ENCODE measurements around the gene LZTR1. TPM values are rescaled to one million over a fixed set of nuclear protein-coding genes. Genes with fewer than 3 reads are reported as not detected.

Gene LZTR1
- total and polyA plus RNA-seq, 3 experiments from 2014 or later = 17.1 to 78.7 (median 75.0) TPM

GRCh38 chr22:21018314-21018713, 36.2 kb downstream of the LZTR1 start:
- Histone ChIP-seq H3K4me1 (ENCODE audit: insufficient read depth, low read length) (peaks cover 18% of the 10 kb centered on the region), H3K27me3 (ENCODE audit: insufficient read depth, low read length, poor library complexity, severe bottlenecking) (no peaks in the 10 kb centered on the region), H3K36me3 (ENCODE audit: insufficient read depth, low read length) (no peaks in the 10 kb centered on the region), H3K9me3 (ENCODE audit: low read length) (no peaks in the 10 kb centered on the region), H3K27ac (ENCODE audit: low read depth, low read length) (no peak overlapping the region), H3K4me3 (ENCODE audit: low read length) (no peak overlapping the region)
- Mint-ChIP-seq H3K36me3 (no peaks in the 10 kb centered on the region), H3K27ac (no peak overlapping the region), H3K4me3 (no peak overlapping the region), H3K27me3 (peaks cover 0 to 2% of the 10 kb centered on the region in 2 donors), H3K9me3 (no peaks in the 10 kb centered on the region), H3K4me1 (peaks cover 23 to 31% (median 23%) of the 10 kb centered on the region in 3 donors)
- POLR2A ChIA-PET = no interaction called here
- CTCF ChIA-PET = no interaction called here
- DNase-seq = no peak

DNA sequence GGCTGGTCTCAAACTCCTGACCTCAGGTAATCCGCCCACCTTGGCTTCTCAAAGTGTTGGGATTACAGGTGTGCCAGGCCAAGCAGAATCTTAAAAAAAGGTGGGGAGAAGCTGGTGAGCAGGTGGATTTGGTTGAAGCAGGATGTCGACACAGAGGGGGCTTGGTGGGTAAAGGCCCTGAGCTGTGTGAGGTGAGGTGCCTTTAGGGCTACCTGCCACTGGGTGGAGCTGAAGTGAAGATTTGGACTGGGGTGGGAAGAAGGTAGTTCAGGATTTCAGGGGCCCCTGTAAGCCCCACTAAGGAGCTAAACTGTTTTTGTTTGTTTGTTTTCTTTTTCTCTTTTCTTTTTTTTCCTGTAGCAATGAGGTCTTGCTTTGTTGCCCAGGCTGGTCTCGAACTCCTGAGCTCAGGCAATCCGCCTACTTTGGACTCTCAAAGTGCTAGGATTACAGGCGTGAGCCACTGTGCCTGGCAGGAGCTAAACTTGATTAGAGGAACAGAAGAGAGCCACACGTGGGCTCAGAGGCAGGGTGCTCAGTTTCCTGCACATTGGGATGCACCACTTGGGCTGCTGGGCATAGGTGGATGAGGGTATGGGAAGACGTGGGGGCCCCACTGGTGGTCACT, 38.8 kb downstream of the LZTR1 start:
- Histone ChIP-seq H3K27ac (ENCODE audit: low read depth, low read length) (no peak overlapping the region), H3K27me3 (ENCODE audit: insufficient read depth, low read length, poor library complexity, severe bottlenecking) (no peaks in the 10 kb centered on the region), H3K36me3 (ENCODE audit: insufficient read depth, low read length) (no peaks in the 10 kb centered on the region), H3K4me1 (ENCODE audit: insufficient read depth, low read length) (peaks cover 13% of the 10 kb centered on the region), H3K4me3 (ENCODE audit: low read length) (no peak overlapping the region), H3K9me3 (ENCODE audit: low read length) (no peaks in the 10 kb centered on the region)
- Mint-ChIP-seq H3K27ac (peak overlapping the region in 2 of 8 donors; percentile 45 to 51), H3K4me1 (peaks cover 11 to 20% (median 15%) of the 10 kb centered on the region in 3 donors), H3K4me3 (no peak overlapping the region), H3K36me3 (no peaks in the 10 kb centered on the region), H3K9me3 (no peaks in the 10 kb centered on the region), H3K27me3 (peaks cover 0 to 2% of the 10 kb centered on the region in 2 donors)
- ChIA-PET CTCF (interaction anchor here (1.5 kb wide), 1 partner anchor 19 kb away, joined by 5 read pairs; the partner anchor contains the start of gene THAP7), POLR2A (no interaction called here)
- peak in 1 of 5 donors; percentile 35 for DNase-seq

GRCh38 chr22:21022507-21022906, 40.4 kb downstream of the LZTR1 start:
- H3K4me3 Mint-ChIP-seq = no peak overlapping the region
- H3K27me3 Mint-ChIP-seq = peaks cover 0 to 4% of the 10 kb centered on the region in 2 donors
- H3K9me3 Mint-ChIP-seq = no peaks in the 10 kb centered on the region
- DNase-seq = no peak
- peaks cover 8 to 14% (median 8%) of the 10 kb centered on the region in 3 donors for H3K4me1 Mint-ChIP-seq
- Histone ChIP-seq H3K36me3 (ENCODE audit: insufficient read depth, low read length) (no peaks in the 10 kb centered on the region), H3K27me3 (ENCODE audit: insufficient read depth, low read length, poor library complexity, severe bottlenecking) (no peaks in the 10 kb centered on the region), H3K4me1 (ENCODE audit: insufficient read depth, low read length) (peaks cover 12% of the 10 kb centered on the region), H3K9me3 (ENCODE audit: low read length) (no peaks in the 10 kb centered on the region), H3K27ac (ENCODE audit: low read depth, low read length) (no peak overlapping the region), H3K4me3 (ENCODE audit: low read length) (no peak overlapping the region)
- no peaks in the 10 kb centered on the region for H3K36me3 Mint-ChIP-seq
- CTCF ChIA-PET = no interaction called here
- POLR2A ChIA-PET = no interaction called here
- no peak overlapping the region for H3K27ac Mint-ChIP-seq

DNA sequence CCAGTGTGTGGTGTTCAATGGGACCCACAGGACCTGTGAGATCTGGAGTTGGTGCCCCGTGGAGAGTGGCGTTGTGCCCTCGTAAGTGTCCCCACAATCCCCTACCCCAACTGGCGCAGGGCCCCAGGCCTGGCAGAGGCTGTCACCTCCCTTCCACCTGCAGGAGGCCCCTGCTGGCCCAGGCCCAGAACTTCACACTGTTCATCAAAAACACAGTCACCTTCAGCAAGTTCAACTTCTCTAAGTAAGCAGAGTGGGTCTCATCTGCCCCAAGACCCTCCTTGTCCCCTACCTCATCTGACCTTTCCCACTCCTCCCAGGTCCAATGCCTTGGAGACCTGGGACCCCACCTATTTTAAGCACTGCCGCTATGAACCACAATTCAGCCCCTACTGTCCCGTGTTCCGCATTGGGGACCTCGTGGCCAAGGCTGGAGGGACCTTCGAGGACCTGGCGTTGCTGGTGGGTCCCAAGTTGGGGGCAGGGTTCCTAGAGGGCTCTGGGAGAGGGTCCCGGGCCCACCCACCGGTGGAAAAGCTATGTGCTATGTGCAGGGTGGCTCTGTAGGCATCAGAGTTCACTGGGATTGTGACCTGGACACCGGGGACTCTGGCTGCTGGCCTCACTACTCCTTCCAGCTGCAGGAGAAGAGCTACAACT, 41.0 kb downstream of the LZTR1 start:
- ChIA-PET POLR2A (no interaction called here), CTCF (no interaction called here)
- DNase-seq = no peak
- Mint-ChIP-seq H3K9me3 (no peaks in the 10 kb centered on the region), H3K4me1 (peaks cover 8 to 14% (median 8%) of the 10 kb centered on the region in 3 donors), H3K27me3 (peaks cover 0 to 4% of the 10 kb centered on the region in 2 donors), H3K4me3 (no peak overlapping the region), H3K36me3 (no peaks in the 10 kb centered on the region), H3K27ac (no peak overlapping the region)
- no peaks in the 10 kb centered on the region for H3K9me3 ChIP-seq (ENCODE audit: low read length)
- peaks cover 12% of the 10 kb centered on the region for H3K4me1 ChIP-seq (ENCODE audit: insufficient read depth, low read length)
- H3K27me3 ChIP-seq (ENCODE audit: insufficient read depth, low read length, poor library complexity, severe bottlenecking) = no peaks in the 10 kb centered on the region
- no peak overlapping the region for H3K4me3 ChIP-seq (ENCODE audit: low read length)
- H3K36me3 ChIP-seq (ENCODE audit: insufficient read depth, low read length) = no peaks in the 10 kb centered on the region
- no peak overlapping the region for H3K27ac ChIP-seq (ENCODE audit: low read depth, low read length)

GRCh38 chr22:21025266-21025665, 43.2 kb downstream of the LZTR1 start:
- Mint-ChIP-seq H3K36me3 (no peaks in the 10 kb centered on the region), H3K27ac (peak overlapping the region; percentile 2 to 83 (median 60)), H3K9me3 (no peaks in the 10 kb centered on the region), H3K4me3 (peak overlapping the region in 4 of 7 donors; percentile 22 to 55 (median 52)), H3K4me1 (peaks cover 8 to 16% (median 8%) of the 10 kb centered on the region in 3 donors), H3K27me3 (peaks cover 10 to 11% of the 10 kb centered on the region in 2 donors)
- Histone ChIP-seq H3K9me3 (ENCODE audit: low read length) (no peaks in the 10 kb centered on the region), H3K27ac (ENCODE audit: low read depth, low read length) (no peak overlapping the region), H3K4me1 (ENCODE audit: insufficient read depth, low read length) (peaks cover 12% of the 10 kb centered on the region), H3K27me3 (ENCODE audit: insufficient read depth, low read length, poor library complexity, severe bottlenecking) (peaks cover 2% of the 10 kb centered on the region), H3K36me3 (ENCODE audit: insufficient read depth, low read length) (no peaks in the 10 kb centered on the region), H3K4me3 (ENCODE audit: low read length) (no peak overlapping the region)
- ChIA-PET CTCF (no interaction called here), POLR2A (no interaction called here)
- peak in 2 of 5 donors; percentile 47 to 54 for DNase-seq

- H3K27me3 ChIP-seq (ENCODE audit: insufficient read depth, low read length, poor library complexity, severe bottlenecking) = peaks cover 5% of the 10 kb centered on the region
- Mint-ChIP-seq H3K36me3 (no peaks in the 10 kb centered on the region), H3K4me3 (peak overlapping the region in 1 of 7 donors; percentile 55), H3K27me3 (peaks cover 18 to 19% of the 10 kb centered on the region in 2 donors), H3K9me3 (no peaks in the 10 kb centered on the region), H3K27ac (peak overlapping the region in 5 of 8 donors; percentile 2 to 83 (median 51)), H3K4me1 (peaks cover 11 to 24% (median 12%) of the 10 kb centered on the region in 3 donors)
- no peaks in the 10 kb centered on the region for H3K9me3 ChIP-seq (ENCODE audit: low read length)
- no peak overlapping the region for H3K27ac ChIP-seq (ENCODE audit: low read depth, low read length)
- no peak overlapping the region for H3K4me3 ChIP-seq (ENCODE audit: low read length)
- POLR2A ChIA-PET = no interaction called here
- CTCF ChIA-PET = no interaction called here
- no peaks in the 10 kb centered on the region for H3K36me3 ChIP-seq (ENCODE audit: insufficient read depth, low read length)
- no peak for DNase-seq
- H3K4me1 ChIP-seq (ENCODE audit: insufficient read depth, low read length) = peaks cover 12% of the 10 kb centered on the region
Measured at GRCh38 chr22:21025763-21026755, 44.0 kb downstream of the LZTR1 start.

DNA sequence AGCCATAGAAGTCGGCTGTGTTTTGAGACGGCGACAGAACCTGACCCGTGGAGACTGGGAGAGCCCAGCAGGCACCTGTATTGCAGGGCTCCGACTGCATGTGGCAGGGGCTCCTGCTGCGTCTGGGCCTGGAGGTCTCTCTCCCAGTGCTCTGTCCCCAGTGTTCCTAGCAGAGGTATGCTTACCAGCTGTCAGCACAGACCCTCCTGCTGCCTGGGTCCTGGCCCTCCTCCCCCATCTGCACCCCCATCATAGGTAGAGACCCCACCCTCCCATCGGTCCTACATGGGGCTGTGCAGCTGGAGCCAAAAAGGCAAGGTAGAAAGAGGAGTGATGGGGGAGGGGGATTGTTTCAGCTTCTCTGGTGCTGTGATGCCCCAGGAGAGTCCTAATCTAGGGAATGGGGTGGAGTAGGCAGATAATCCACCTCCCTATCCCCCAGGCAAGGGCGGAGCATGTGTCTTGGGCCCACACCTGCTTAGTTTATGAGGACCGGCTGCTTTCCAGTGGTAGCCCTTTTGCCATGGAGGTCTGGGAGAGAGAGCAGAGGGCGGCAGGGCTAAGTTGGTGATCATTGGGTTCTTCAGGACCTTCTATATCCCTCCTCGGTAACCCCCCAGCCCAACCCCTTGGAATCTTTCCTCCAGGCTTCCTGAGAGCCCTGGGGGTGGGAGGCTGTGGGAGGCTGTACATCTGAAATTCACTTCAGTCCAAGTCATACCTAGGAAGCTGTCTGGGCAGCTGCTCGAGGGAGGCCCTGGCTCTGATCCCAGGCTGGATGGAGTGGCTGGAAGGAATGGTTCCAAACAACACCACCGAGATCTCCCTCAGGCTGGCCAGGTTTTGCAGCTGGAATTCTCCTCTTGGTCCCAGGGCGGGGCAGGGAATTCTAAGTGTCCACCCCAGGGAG, 44.9 kb downstream of the LZTR1 start:
- ChIA-PET POLR2A (no interaction called here), CTCF (no interaction called here)
- no peaks in the 10 kb centered on the region for H3K9me3 Mint-ChIP-seq
- H3K36me3 Mint-ChIP-seq = no peaks in the 10 kb centered on the region
- peaks cover 11 to 29% (median 12%) of the 10 kb centered on the region in 3 donors for H3K4me1 Mint-ChIP-seq
- peaks cover 23% of the 10 kb centered on the region in 2 donors for H3K27me3 Mint-ChIP-seq
- H3K4me3 ChIP-seq (ENCODE audit: low read length) = no peak overlapping the region
- no peak overlapping the region for H3K27ac ChIP-seq (ENCODE audit: low read depth, low read length)
- H3K9me3 ChIP-seq (ENCODE audit: low read length) = no peaks in the 10 kb centered on the region
- no peak overlapping the region for H3K4me3 Mint-ChIP-seq
- peaks cover 11% of the 10 kb centered on the region for H3K27me3 ChIP-seq (ENCODE audit: insufficient read depth, low read length, poor library complexity, severe bottlenecking)
- peaks cover 12% of the 10 kb centered on the region for H3K4me1 ChIP-seq (ENCODE audit: insufficient read depth, low read length)
- no peaks in the 10 kb centered on the region for H3K36me3 ChIP-seq (ENCODE audit: insufficient read depth, low read length)
- DNase-seq = no peak
- peak overlapping the region in 1 of 8 donors; percentile 82 for H3K27ac Mint-ChIP-seq
